Suprapubic skin (tissue), 4 donors: Measurements from ENCODE around the gene SETBP1.

Experiments used
- CTCF ChIP-seq, 2 donors: fragments of 200-600 bp in 1 of 2; fragments of 450-650 bp in 1 of 2; sonication (generic) in 1 of 2; IDR thresholded peaks; one replicate each; pipeline ENCODE4 v1.5.1; 2016 to 2019; ENCODE audit warnings: antibody characterized with exemption in 2 of 2, mild to moderate bottlenecking in 1 of 2, moderate library complexity in 1 of 2
- POLR2A ChIP-seq, 2 donors: fragments of 450-650 bp; IDR thresholded peaks; one replicate each; pipeline ENCODE4 v1.6.1; 2017; ENCODE audit warnings: antibody characterized with exemption in 2 of 2, mild to moderate bottlenecking in 2 of 2, moderate library complexity in 2 of 2
- POLR2AphosphoS5 ChIP-seq, 3 donors: sonication (generic); formaldehyde crosslinking; IDR thresholded peaks; one replicate each; pipeline ENCODE4 v1.6.1; 2017; ENCODE audit warnings: antibody characterized with exemption in 3 of 3

- no peak for TF ChIP-seq CTCF (IDR thresholded peaks at IDR 0.05)
- no peak for TF ChIP-seq POLR2A (IDR thresholded peaks at IDR 0.05)
- TF ChIP-seq POLR2AphosphoS5 (IDR thresholded peaks at IDR 0.05), result no peak
Observed at GRCh38 chr18:44761812-44762211, 81.1 kb downstream of the SETBP1 start.
